Panc1 (cell line): Measurements from ENCODE around the gene NXF3. TPM values are rescaled to one million over a fixed set of nuclear protein-coding genes. Genes with fewer than 3 reads are reported as not detected.

Experiments used
- ATAC-seq: fragments of 200-7000 bp; cut with Tn5 transposase; 2 replicates; pipeline ENCODE4 v1.9.1; 2020; ENCODE audit warnings: mild to moderate bottlenecking, moderate library complexity
- BruUV-seq: library from RNA; stranded (reverse); fragments of 400-500 nt; replicated peaks from 2 replicates; lab custom pipeline; 2021; lab: Mats Ljungman, UMichigan
- CTCF ChIA-PET: fragments of 300-600 bp; sonication (Branson Sonifier 250); formaldehyde crosslinking; loops from one replicate; lab custom pipeline; 2022; ENCODE audit warnings: antibody characterized with exemption; lab: Charles Lee
- POLR2A ChIA-PET: fragments of 300-600 bp; sonication (Branson Sonifier 250); formaldehyde crosslinking; loops from one replicate; lab custom pipeline; 2022; ENCODE audit warnings: antibody characterized with exemption; lab: Charles Lee
- DNase-seq: peaks from one replicate; pipeline ENCODE4 v3.0.0-alpha.2; 2010; ENCODE audit warnings: low read depth, low spot score
- H3K27ac ChIP-seq: 2 replicates; pipeline ENCODE4 v1.5.1; 2011; ENCODE audit warnings: mild to moderate bottlenecking, low read length, inconsistent platforms
- H3K27me3 ChIP-seq: fragments of 200-500 bp; sonication (Bioruptor generic); 2 replicates; pipeline ENCODE4 v1.6.0; 2014; ENCODE audit warnings: low read length, inconsistent platforms; ENCODE audit not compliant: control insufficient read depth, insufficient read depth
- H3K36me3 ChIP-seq: fragments of 200-500 bp; sonication (Bioruptor generic); 2 replicates; pipeline ENCODE4 v1.5.1; 2014; ENCODE audit warnings: inconsistent platforms, mild to moderate bottlenecking, low read length, moderate library complexity; ENCODE audit not compliant: control insufficient read depth, insufficient read depth
- H3K4me1 ChIP-seq: 2 replicates; pipeline ENCODE4 v1.5.1; 2011; ENCODE audit warnings: inconsistent platforms, mild to moderate bottlenecking, low read length, moderate library complexity; ENCODE audit not compliant: control insufficient read depth, insufficient read depth
- H3K4me3 ChIP-seq, 2 experiments: 2 replicates each; pipeline ENCODE4 v1.5.1; 2011 to 2012; ENCODE audit warnings: low read depth in 2 of 2, low read length in 2 of 2, mild to moderate bottlenecking in 2 of 2, inconsistent platforms in 1 of 2, moderate library complexity in 1 of 2
- H3K9me3 ChIP-seq: fragments of 200-500 bp; sonication (Bioruptor generic); 2 replicates; pipeline ENCODE4 v1.5.1; 2014; ENCODE audit warnings: low read depth, mild to moderate bottlenecking, inconsistent platforms, low read length, moderate library complexity; ENCODE audit not compliant: control insufficient read depth, insufficient read depth
- POLR2AphosphoS5 ChIP-seq: IDR thresholded peaks from 2 replicates; pipeline ENCODE4 v1.6.1; 2012; ENCODE audit warnings: mild to moderate bottlenecking, low read depth, low read length, moderate library complexity
- SIN3A ChIP-seq: IDR thresholded peaks from 2 replicates; pipeline ENCODE4 v1.6.1; 2012; ENCODE audit warnings: low read depth, mild to moderate bottlenecking, low read length, moderate library complexity, borderline replicate concordance; ENCODE audit not compliant: insufficient read depth
- TCF7L2 ChIP-seq: IDR thresholded peaks from 2 replicates; pipeline ENCODE4 v1.6.1; 2011; ENCODE audit warnings: mild to moderate bottlenecking, low read depth, low read length, inconsistent platforms
- in situ Hi-C: cut with HindIII; loops from 2 replicates; pipeline ENCODE4 v1.10.0; 2016; ENCODE audit warnings: low sequenced_read_pairs, low pct_unique_long_range_greater_than_20kb
- intact Hi-C: fragments of 100-400 bp; cut with micrococcal nuclease; formaldehyde crosslinking; loops from one replicate; pipeline ENCODE4 v1.10.0; 2022; ENCODE audit not compliant: unreplicated experiment
- total RNA-seq: library from RNA; stranded (reverse); gene quantifications from one replicate; pipeline ENCODE4 v1.2.1, GENCODE V29; 2021; ENCODE audit not compliant: unreplicated experiment
- TF ChIP-seq, protein P1 (sequence below): fragments of 450-650 bp; IDR thresholded peaks from 2 replicates; pipeline ENCODE4 v1.5.1; 2017; ENCODE audit warnings: mild to moderate bottlenecking
- TF ChIP-seq, protein P2 (sequence below), 2 experiments: IDR thresholded peaks; 2 replicates each; pipeline ENCODE4 v1.6.1; 2011 to 2012; ENCODE audit warnings: low read depth in 2 of 2, control low read depth in 1 of 2, low read length in 1 of 2, mild to moderate bottlenecking in 1 of 2, moderate library complexity in 1 of 2; ENCODE audit not compliant: insufficient read depth in 1 of 2

Gene NXF3
- total RNA-seq, 1 experiment from 2014 or later = 0.26 TPM

DNA sequence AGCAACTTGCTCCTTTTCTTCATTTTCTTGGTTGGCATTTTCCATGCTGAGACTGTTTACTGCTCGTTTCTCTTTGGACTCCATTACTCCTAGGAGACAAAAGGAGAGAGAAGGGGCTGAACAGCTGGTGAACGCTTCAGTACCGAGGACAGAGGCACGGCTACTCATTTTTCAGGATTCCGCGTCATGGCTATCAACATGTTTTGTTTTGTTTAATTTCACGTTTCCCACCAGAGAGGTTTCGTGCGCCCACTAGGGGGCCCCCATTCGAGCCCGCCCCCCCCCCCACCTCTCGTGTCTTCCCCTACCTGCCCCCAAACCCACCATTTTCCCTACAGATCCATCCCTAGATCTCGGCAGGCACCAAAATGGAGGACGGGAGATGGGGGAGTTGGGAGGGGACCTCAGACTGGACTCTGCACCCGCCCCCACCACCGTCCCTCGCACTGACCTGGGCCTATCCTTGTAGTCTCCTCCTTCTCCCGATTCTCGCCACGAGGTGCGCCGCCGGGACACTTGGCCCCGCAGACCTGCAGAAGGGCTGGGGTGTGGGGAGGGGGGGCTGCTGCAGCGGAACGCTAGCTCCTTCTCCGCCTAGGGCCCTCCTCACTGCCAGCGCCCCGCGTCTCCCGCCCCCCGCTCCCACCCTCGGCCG lies 29.6 kb downstream of the NXF3 start:
- Histone ChIP-seq H3K36me3 (no peaks in the 10 kb centered on the region), H3K27me3 (no peaks in the 10 kb centered on the region; the same call in 1 of the 2 replicates), H3K27ac (no peak overlapping the region), H3K4me3 (peak overlapping the region in 1 of 2 experiments; percentile 22; a peak in 1 of 4 replicates), H3K4me1 (no peaks in the 10 kb centered on the region), H3K9me3 (no peaks in the 10 kb centered on the region)
- no peak for DNase-seq
- TF ChIP-seq, protein P1, sequence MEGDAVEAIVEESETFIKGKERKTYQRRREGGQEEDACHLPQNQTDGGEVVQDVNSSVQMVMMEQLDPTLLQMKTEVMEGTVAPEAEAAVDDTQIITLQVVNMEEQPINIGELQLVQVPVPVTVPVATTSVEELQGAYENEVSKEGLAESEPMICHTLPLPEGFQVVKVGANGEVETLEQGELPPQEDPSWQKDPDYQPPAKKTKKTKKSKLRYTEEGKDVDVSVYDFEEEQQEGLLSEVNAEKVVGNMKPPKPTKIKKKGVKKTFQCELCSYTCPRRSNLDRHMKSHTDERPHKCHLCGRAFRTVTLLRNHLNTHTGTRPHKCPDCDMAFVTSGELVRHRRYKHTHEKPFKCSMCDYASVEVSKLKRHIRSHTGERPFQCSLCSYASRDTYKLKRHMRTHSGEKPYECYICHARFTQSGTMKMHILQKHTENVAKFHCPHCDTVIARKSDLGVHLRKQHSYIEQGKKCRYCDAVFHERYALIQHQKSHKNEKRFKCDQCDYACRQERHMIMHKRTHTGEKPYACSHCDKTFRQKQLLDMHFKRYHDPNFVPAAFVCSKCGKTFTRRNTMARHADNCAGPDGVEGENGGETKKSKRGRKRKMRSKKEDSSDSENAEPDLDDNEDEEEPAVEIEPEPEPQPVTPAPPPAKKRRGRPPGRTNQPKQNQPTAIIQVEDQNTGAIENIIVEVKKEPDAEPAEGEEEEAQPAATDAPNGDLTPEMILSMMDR = no peak
- TF ChIP-seq, protein P2, sequence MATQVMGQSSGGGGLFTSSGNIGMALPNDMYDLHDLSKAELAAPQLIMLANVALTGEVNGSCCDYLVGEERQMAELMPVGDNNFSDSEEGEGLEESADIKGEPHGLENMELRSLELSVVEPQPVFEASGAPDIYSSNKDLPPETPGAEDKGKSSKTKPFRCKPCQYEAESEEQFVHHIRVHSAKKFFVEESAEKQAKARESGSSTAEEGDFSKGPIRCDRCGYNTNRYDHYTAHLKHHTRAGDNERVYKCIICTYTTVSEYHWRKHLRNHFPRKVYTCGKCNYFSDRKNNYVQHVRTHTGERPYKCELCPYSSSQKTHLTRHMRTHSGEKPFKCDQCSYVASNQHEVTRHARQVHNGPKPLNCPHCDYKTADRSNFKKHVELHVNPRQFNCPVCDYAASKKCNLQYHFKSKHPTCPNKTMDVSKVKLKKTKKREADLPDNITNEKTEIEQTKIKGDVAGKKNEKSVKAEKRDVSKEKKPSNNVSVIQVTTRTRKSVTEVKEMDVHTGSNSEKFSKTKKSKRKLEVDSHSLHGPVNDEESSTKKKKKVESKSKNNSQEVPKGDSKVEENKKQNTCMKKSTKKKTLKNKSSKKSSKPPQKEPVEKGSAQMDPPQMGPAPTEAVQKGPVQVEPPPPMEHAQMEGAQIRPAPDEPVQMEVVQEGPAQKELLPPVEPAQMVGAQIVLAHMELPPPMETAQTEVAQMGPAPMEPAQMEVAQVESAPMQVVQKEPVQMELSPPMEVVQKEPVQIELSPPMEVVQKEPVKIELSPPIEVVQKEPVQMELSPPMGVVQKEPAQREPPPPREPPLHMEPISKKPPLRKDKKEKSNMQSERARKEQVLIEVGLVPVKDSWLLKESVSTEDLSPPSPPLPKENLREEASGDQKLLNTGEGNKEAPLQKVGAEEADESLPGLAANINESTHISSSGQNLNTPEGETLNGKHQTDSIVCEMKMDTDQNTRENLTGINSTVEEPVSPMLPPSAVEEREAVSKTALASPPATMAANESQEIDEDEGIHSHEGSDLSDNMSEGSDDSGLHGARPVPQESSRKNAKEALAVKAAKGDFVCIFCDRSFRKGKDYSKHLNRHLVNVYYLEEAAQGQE (IDR thresholded peaks at IDR 0.05; ENCODE audit: insufficient read depth in 1 of 2, low read depth in 2 of 2, low read length in 1 of 2) = peak; percentile 85 to 89
- intact Hi-C loops (no loop called here), in situ Hi-C loops (no loop called here)
- no TSS peak for BruUV-seq
- CTCF ChIA-PET = no interaction called here
- ATAC-seq = no peak
- POLR2A ChIA-PET = no interaction called here

DNA sequence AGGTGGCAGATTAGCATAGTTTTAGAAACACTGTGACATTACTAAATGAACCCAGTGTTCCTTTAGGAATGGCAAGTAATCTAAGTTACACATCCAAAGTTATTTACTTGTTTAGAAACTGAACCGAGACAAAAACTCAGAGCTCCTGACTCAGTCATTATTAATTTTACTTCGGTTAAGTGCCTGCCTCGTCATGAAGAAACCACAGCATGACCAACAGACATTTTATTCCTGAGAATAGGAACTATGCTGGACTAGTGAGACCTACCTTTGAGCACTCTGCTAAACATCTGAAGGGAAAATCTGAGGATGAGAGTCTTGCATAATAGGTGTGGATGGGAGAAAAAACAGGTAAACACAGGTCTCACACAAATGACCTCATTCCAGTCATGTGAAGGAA lies 31.5 kb downstream of the NXF3 start:
- no TSS peak for BruUV-seq
- ChIA-PET POLR2A (interaction anchor here (0.7 kb wide), 1 partner anchor 1168 kb away, joined by 3 read pairs; no protein-coding TSS in a partner anchor), CTCF (interaction anchor here (0.7 kb wide), 1 partner anchor 101 kb away, joined by 4 read pairs; no protein-coding TSS in a partner anchor)
- no peak overlapping the region for H3K4me3 ChIP-seq
- H3K9me3 ChIP-seq = no peaks in the 10 kb centered on the region
- ATAC-seq (no peak), DNase-seq (no peak)
- no peak for TF ChIP-seq POLR2AphosphoS5
- no peak for TF ChIP-seq TCF7L2
- TF ChIP-seq SIN3A = no peak
- H3K27me3 ChIP-seq = no peaks in the 10 kb centered on the region; the same call in 1 of the 2 replicates
- intact Hi-C loops = no loop called here
- H3K27ac ChIP-seq = no peak overlapping the region
- H3K36me3 ChIP-seq = no peaks in the 10 kb centered on the region
- H3K4me1 ChIP-seq = no peaks in the 10 kb centered on the region
- in situ Hi-C loops = no loop called here

GRCh38 chrX:103056902-103057301 lies 36.0 kb downstream of the NXF3 start:
- DNase-seq (no peak), ATAC-seq (no peak)
- ChIA-PET POLR2A (interaction anchor here (0.6 kb wide), 1 partner anchor 28 kb away, joined by 3 read pairs; no protein-coding TSS in a partner anchor), CTCF (no interaction called here)
- no peak overlapping the region for H3K27ac ChIP-seq
- H3K27me3 ChIP-seq = no peaks in the 10 kb centered on the region
- no peaks in the 10 kb centered on the region for H3K4me1 ChIP-seq
- no peaks in the 10 kb centered on the region for H3K36me3 ChIP-seq
- intact Hi-C loops = no loop called here
- H3K4me3 ChIP-seq = no peak overlapping the region
- H3K9me3 ChIP-seq = no peaks in the 10 kb centered on the region
- no TSS peak for BruUV-seq
- in situ Hi-C loops = no loop called here
- TF ChIP-seq SIN3A (no peak), POLR2AphosphoS5 (no peak), TCF7L2 (no peak)
- TF ChIP-seq, protein P2 (IDR thresholded peaks at IDR 0.05; ENCODE audit: insufficient read depth in 1 of 2, low read depth in 2 of 2, low read length in 1 of 2) = no peak
- TF ChIP-seq, protein P1 = no peak
